Suprapubic skin (tissue), 4 donors: Measurements from ENCODE around the gene MYO5A.

ENCODE experiments used
- POLR2A ChIP-seq, 2 donors: fragments of 450-650 bp; IDR thresholded peaks; one replicate each; pipeline ENCODE4 v1.6.1; 2017; ENCODE audit warnings: antibody characterized with exemption in 2 of 2, mild to moderate bottlenecking in 2 of 2, moderate library complexity in 2 of 2
- POLR2AphosphoS5 ChIP-seq, 3 donors: sonication (generic); formaldehyde crosslinking; IDR thresholded peaks; one replicate each; pipeline ENCODE4 v1.6.1; 2017; ENCODE audit warnings: antibody characterized with exemption in 3 of 3
- TF ChIP-seq, protein P1 (sequence below), 2 donors: fragments of 200-600 bp in 1 of 2; fragments of 450-650 bp in 1 of 2; sonication (generic) in 1 of 2; IDR thresholded peaks; one replicate each; pipeline ENCODE4 v1.5.1; 2016 to 2019; ENCODE audit warnings: antibody characterized with exemption in 2 of 2, mild to moderate bottlenecking in 1 of 2, moderate library complexity in 1 of 2

DNA sequence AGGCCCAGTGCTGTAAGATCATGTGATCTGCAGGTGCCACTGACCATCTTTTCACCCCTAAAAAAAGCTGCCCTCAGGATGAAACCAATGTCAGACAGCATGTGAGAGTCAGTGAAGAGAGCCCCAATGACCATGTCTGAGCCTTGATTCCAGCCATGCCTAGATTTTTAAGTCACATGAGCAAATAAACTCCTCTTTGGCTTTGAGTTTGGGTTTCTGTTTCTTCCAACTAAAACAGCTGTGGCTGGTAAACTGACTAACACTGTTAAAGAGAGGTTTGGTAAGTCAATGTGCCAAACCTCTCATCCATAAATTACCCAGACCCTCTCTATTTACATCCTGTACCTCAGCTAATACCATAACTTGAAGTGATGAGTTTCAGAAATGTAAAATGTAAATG lies 8.3 kb downstream of the MYO5A start:
- TF ChIP-seq, protein P1, sequence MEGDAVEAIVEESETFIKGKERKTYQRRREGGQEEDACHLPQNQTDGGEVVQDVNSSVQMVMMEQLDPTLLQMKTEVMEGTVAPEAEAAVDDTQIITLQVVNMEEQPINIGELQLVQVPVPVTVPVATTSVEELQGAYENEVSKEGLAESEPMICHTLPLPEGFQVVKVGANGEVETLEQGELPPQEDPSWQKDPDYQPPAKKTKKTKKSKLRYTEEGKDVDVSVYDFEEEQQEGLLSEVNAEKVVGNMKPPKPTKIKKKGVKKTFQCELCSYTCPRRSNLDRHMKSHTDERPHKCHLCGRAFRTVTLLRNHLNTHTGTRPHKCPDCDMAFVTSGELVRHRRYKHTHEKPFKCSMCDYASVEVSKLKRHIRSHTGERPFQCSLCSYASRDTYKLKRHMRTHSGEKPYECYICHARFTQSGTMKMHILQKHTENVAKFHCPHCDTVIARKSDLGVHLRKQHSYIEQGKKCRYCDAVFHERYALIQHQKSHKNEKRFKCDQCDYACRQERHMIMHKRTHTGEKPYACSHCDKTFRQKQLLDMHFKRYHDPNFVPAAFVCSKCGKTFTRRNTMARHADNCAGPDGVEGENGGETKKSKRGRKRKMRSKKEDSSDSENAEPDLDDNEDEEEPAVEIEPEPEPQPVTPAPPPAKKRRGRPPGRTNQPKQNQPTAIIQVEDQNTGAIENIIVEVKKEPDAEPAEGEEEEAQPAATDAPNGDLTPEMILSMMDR (IDR thresholded peaks at IDR 0.05) = no peak
- TF ChIP-seq POLR2AphosphoS5 (IDR thresholded peaks at IDR 0.05) (no peak), POLR2A (IDR thresholded peaks at IDR 0.05) (no peak)
